ENCODE results near the gene GGT1.
A peak's percentile ranks its signal among the peaks of the same experiment; 100 is the strongest.

GGT1 gene

DNA sequence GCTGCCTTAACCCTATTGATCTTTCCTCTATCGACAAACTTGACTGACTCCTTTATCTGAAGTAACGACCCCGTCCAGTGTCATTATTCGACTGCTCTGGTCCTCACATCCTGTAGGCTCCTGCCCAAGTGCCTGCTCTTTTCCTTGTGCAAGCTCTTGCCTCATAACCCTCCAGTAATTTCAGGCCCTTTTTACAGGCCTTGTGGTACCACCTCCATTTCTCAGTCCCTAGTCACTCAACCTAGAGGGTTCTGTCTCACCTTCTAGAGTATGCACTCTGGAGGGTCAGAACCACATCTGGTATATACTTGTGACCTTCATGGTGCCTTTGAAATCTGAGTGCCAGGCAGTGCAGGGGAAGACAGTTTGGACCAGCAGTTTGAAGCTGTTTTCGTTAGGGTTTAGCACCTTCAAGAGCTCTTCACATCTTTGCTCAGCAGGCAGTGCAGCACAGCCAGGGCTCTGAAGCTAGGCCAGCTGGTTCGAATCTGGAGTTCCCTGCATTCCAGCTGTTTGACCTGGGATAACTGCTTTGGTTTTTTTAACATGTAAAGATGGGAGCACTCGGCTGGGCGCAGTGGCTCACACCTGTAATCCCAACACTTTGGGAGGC lies 36.0 kb upstream of the GGT1 start:
- Histone ChIP-seq H3K9me3 (ENCODE audit: control insufficient read depth in 5 of 5, low read length in 5 of 5) (no peaks in the 10 kb centered on the region), H3K36me3 (ENCODE audit: control insufficient read depth in 5 of 5, insufficient read depth in 5 of 5, low read length in 5 of 5) (peaks cover 9 to 57% (median 37%) of the 10 kb centered on the region in 5 donors), H3K27ac (ENCODE audit: low read depth, low read length) (no peak overlapping the region), H3K4me1 (ENCODE audit: control insufficient read depth in 5 of 5, insufficient read depth in 5 of 5, low read length in 5 of 5) (peaks cover 0 to 20% (median 13%) of the 10 kb centered on the region in 5 donors), H3K27me3 (ENCODE audit: control insufficient read depth in 5 of 5, insufficient read depth in 4 of 5, low read length in 5 of 5) (no peaks in the 10 kb centered on the region), H3K4me3 (ENCODE audit: low read depth in 1 of 5, low read length in 5 of 5) (no peak overlapping the region), H3K9ac (ENCODE audit: low read length in 5 of 5) (peak overlapping the region in 1 of 5 donors; percentile 61)

DNA sequence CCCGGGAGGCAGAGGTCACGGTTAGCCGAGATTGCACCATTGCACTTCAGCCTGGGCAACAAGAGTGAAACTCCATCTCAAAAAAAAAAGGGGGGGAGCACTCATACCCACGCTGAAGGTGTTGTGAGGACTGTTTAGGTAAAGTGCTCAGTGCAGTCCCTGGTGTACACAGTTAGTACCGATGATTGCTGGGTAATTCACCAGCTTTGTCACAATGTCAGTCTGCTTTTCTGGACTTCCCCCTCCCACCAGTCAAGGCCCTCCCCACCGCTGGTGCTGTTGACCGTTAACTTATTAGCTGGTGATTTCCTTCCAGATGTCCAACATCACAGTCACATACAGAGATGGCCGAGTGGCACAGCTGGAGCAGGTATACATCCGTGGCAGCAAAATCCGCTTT lies 35.3 kb upstream of the GGT1 start:
- Histone ChIP-seq H3K9ac (ENCODE audit: low read length in 5 of 5) (no peak overlapping the region), H3K27me3 (ENCODE audit: control insufficient read depth in 5 of 5, insufficient read depth in 4 of 5, low read length in 5 of 5) (no peaks in the 10 kb centered on the region), H3K4me1 (ENCODE audit: control insufficient read depth in 5 of 5, insufficient read depth in 5 of 5, low read length in 5 of 5) (peaks cover 0 to 18% (median 13%) of the 10 kb centered on the region in 5 donors), H3K4me3 (ENCODE audit: low read depth in 1 of 5, low read length in 5 of 5) (no peak overlapping the region), H3K36me3 (ENCODE audit: control insufficient read depth in 5 of 5, insufficient read depth in 5 of 5, low read length in 5 of 5) (peaks cover 11 to 59% (median 42%) of the 10 kb centered on the region in 5 donors), H3K27ac (ENCODE audit: low read depth, low read length) (no peak overlapping the region), H3K9me3 (ENCODE audit: control insufficient read depth in 5 of 5, low read length in 5 of 5) (no peaks in the 10 kb centered on the region)

DNA sequence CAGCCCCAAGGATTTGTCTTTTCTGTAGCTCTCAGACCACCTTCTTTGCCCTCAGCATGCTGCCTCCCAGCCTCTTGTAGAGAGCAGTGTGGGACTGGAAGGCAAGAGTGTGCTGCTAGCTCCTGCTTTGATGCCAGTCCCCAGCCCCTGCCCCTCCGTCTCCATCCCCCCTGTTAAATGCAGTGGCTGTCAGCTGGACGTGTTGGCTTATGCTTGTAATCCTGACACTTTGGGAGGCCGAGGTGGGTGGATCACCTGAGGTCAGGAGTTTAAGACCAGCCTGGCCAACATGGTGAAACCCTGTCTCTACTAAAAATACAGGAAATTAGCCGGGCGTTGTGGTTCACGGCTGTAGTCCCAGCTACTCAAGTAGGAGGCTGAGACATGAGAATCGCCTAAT lies 31.7 kb upstream of the GGT1 start:
- H3K9me3 ChIP-seq (ENCODE audit: control insufficient read depth in 5 of 5, low read length in 5 of 5) = no peaks in the 10 kb centered on the region
- H3K27ac ChIP-seq (ENCODE audit: low read depth, low read length) = no peak overlapping the region
- H3K27me3 ChIP-seq (ENCODE audit: control insufficient read depth in 5 of 5, insufficient read depth in 4 of 5, low read length in 5 of 5) = no peaks in the 10 kb centered on the region
- peak overlapping the region in 1 of 5 donors; percentile 17 for H3K9ac ChIP-seq (ENCODE audit: low read length in 5 of 5)
- peaks cover 0 to 10% (median 5%) of the 10 kb centered on the region in 5 donors for H3K4me1 ChIP-seq (ENCODE audit: control insufficient read depth in 5 of 5, insufficient read depth in 5 of 5, low read length in 5 of 5)
- no peak overlapping the region for H3K4me3 ChIP-seq (ENCODE audit: low read depth in 1 of 5, low read length in 5 of 5)
- H3K36me3 ChIP-seq (ENCODE audit: control insufficient read depth in 5 of 5, insufficient read depth in 5 of 5, low read length in 5 of 5) = peaks cover 13 to 79% (median 59%) of the 10 kb centered on the region in 5 donors

DNA sequence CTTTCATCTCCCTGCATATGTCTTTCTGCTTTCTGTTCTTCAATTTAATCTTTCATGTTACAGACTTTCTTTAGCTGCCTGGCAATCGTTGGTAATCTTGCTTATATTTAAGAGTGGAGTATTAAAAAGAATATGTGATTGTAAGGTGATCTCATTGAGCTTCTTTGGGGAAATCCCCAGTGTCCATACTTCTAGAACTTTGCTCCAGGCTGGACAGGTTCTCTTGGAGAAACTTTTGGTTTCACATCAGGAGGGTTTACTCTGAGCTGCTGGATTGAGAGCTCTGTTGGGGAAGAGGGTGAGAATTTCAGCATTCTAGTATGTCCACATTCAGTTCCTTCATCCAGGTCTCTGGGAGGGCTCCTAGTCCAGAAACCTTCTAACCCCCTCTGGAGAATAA lies 26.2 kb upstream of the GGT1 start:
- H3K36me3 ChIP-seq (ENCODE audit: control insufficient read depth in 5 of 5, insufficient read depth in 5 of 5, low read length in 5 of 5) = peaks cover 9 to 37% (median 30%) of the 10 kb centered on the region in 5 donors
- no peak overlapping the region for H3K4me3 ChIP-seq (ENCODE audit: low read depth in 1 of 5, low read length in 5 of 5)

DNA sequence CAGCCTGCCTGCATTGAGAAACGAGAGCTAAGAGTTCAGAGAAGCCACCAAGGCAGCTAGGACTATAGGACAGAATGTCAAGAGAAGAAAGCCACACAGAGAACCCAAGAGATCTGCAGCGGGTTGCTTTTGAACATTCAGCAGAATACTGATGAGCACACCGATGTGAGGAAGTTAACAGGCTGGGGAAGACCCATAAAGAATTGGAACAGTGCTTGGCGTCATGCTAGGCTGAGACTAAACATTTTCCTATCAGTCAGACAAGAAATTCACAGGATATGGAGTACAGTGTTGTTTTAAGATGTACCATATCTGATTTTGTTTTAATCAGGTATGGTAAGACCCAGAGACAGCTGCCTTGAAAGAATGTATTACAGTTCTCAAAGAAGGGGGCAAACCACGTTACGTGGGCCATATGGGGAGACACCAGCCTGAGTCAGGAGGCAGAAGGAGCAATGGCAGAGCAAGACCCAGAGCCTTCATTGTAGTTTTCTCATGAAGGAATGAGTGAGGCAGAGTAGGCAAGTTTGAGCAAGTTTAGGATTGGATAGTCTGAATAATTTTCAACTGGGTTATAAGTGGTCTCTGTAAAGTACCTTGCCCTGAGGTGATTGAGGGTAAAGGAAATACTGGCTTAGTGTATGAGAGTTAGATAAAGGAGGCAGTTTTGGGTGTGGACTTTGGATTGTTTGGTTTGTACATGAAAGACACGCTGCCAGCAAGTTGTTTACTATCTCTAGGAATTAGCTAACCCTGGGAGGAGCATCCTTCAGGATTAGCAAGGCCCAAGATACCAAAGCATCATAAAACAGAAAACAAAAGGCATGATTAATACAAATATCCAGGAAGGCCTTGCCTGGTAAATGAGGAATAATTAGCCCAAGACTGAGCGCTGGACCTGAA lies 24.4 kb upstream of the GGT1 start:
- Histone ChIP-seq H3K36me3 (ENCODE audit: control insufficient read depth in 5 of 5, insufficient read depth in 5 of 5, low read length in 5 of 5) (peaks cover 0 to 19% (median 12%) of the 10 kb centered on the region in 5 donors), H3K27me3 (ENCODE audit: control insufficient read depth in 5 of 5, insufficient read depth in 4 of 5, low read length in 5 of 5) (no peaks in the 10 kb centered on the region), H3K9me3 (ENCODE audit: control insufficient read depth in 5 of 5, low read length in 5 of 5) (no peaks in the 10 kb centered on the region), H3K27ac (ENCODE audit: low read depth, low read length) (no peak overlapping the region), H3K4me3 (ENCODE audit: low read depth in 1 of 5, low read length in 5 of 5) (no peak overlapping the region), H3K4me1 (ENCODE audit: control insufficient read depth in 5 of 5, insufficient read depth in 5 of 5, low read length in 5 of 5) (peaks cover 0 to 4% (median 3%) of the 10 kb centered on the region in 5 donors), H3K9ac (ENCODE audit: low read length in 5 of 5) (no peak overlapping the region)

More for the DNA sequence above, 26.2 kb upstream of the GGT1 start:
- Histone ChIP-seq H3K27me3 (ENCODE audit: control insufficient read depth in 5 of 5, insufficient read depth in 4 of 5, low read length in 5 of 5) (no peaks in the 10 kb centered on the region), H3K27ac (ENCODE audit: low read depth, low read length) (no peak overlapping the region), H3K9ac (ENCODE audit: low read length in 5 of 5) (no peak overlapping the region), H3K4me1 (ENCODE audit: control insufficient read depth in 5 of 5, insufficient read depth in 5 of 5, low read length in 5 of 5) (no peaks in the 10 kb centered on the region), H3K9me3 (ENCODE audit: control insufficient read depth in 5 of 5, low read length in 5 of 5) (no peaks in the 10 kb centered on the region)

DNA sequence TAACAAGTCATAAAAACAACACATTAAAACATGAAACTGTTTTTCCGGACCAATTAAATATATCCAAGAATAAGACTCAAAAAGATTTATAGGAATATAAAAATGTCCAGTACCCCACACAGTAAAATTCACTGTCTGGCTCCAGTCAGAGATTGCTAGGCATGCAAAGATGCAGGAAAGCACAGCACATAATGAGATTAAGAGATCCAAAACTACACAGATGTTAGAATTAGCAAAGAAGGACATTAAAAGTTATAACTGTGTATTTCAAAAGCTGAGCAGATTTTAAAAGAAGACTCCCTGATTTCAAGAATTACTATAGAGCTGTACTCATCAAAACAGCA lies 23.8 kb upstream of the GGT1 start:
- H3K4me3 ChIP-seq (ENCODE audit: low read depth in 1 of 5, low read length in 5 of 5) = no peak overlapping the region
- H3K27me3 ChIP-seq (ENCODE audit: control insufficient read depth in 5 of 5, insufficient read depth in 4 of 5, low read length in 5 of 5) = no peaks in the 10 kb centered on the region
- no peaks in the 10 kb centered on the region for H3K9me3 ChIP-seq (ENCODE audit: control insufficient read depth in 5 of 5, low read length in 5 of 5)
- peaks cover 0 to 13% (median 6%) of the 10 kb centered on the region in 5 donors for H3K36me3 ChIP-seq (ENCODE audit: control insufficient read depth in 5 of 5, insufficient read depth in 5 of 5, low read length in 5 of 5)
- H3K4me1 ChIP-seq (ENCODE audit: control insufficient read depth in 5 of 5, insufficient read depth in 5 of 5, low read length in 5 of 5) = peaks cover 0 to 9% (median 5%) of the 10 kb centered on the region in 5 donors
- no peak overlapping the region for H3K9ac ChIP-seq (ENCODE audit: low read length in 5 of 5)
- H3K27ac ChIP-seq (ENCODE audit: low read depth, low read length) = no peak overlapping the region

DNA sequence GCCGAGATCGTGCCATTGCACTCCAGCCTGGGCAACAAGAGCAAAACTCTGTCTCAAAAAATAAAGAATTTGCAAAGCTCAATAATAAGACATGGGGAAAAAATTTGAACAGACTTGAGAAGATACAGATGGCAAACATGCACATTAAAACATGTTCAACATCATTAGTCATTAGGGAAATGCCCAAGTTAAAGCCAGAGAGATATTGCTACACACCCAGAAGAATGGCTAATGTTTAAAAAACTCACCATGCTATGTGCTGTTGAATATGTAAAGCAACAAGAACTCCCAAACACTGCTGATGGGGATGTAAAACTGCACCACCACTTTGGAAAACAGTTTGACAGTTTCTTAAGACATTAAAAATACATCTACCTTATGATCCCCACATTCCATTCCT lies 22.7 kb upstream of the GGT1 start:
- Histone ChIP-seq H3K4me1 (ENCODE audit: control insufficient read depth in 5 of 5, insufficient read depth in 5 of 5, low read length in 5 of 5) (peaks cover 0 to 9% (median 5%) of the 10 kb centered on the region in 5 donors), H3K36me3 (ENCODE audit: control insufficient read depth in 5 of 5, insufficient read depth in 5 of 5, low read length in 5 of 5) (peaks cover 0 to 5% (median 0%) of the 10 kb centered on the region in 5 donors), H3K9ac (ENCODE audit: low read length in 5 of 5) (no peak overlapping the region), H3K27me3 (ENCODE audit: control insufficient read depth in 5 of 5, insufficient read depth in 4 of 5, low read length in 5 of 5) (no peaks in the 10 kb centered on the region), H3K9me3 (ENCODE audit: control insufficient read depth in 5 of 5, low read length in 5 of 5) (no peaks in the 10 kb centered on the region), H3K4me3 (ENCODE audit: low read depth in 1 of 5, low read length in 5 of 5) (no peak overlapping the region), H3K27ac (ENCODE audit: low read depth, low read length) (no peak overlapping the region)

DNA sequence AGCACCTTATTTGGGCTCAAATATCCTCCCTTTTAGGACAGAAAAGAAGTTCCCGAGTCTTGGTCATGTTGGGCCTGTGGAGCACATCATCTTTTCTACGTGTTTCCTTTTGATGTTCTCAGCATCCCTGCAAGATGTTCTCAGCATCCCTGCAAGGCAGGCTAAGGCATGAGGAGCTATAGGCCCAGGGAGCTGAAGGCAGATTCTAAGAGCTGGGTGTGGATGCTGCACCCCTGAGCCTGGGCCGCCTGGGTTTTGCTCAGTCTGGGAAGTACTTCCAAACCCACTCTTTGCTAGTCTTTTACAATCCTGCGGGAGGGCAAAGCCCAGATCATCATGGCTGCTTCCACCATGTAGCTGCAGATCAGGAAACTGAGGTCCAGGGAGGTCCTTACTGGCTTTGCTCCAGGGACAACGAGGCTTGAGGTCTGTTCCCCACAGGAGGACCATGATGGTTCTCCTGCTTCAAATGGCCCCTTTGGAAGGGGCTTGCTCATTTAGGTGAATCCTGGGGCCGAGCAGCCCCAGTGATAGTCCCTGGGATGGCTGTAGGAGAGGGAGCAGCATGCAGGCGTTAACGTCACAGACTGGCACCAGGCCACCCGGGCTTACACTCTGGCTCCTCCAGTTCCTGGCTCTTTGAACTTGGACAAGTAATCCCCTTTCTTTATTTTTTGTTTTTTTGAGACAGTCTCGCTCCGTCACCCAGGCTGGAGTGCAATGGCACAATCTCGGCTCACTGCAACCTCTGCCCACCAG lies 20.8 kb upstream of the GGT1 start:
- no peak overlapping the region for H3K4me3 ChIP-seq (ENCODE audit: low read depth in 1 of 5, low read length in 5 of 5)
- no peaks in the 10 kb centered on the region for H3K9me3 ChIP-seq (ENCODE audit: control insufficient read depth in 5 of 5, low read length in 5 of 5)
- no peaks in the 10 kb centered on the region for H3K27me3 ChIP-seq (ENCODE audit: control insufficient read depth in 5 of 5, insufficient read depth in 4 of 5, low read length in 5 of 5)
- H3K36me3 ChIP-seq (ENCODE audit: control insufficient read depth in 5 of 5, insufficient read depth in 5 of 5, low read length in 5 of 5) = peaks cover 0 to 17% (median 13%) of the 10 kb centered on the region in 5 donors
- peaks cover 0 to 9% (median 5%) of the 10 kb centered on the region in 5 donors for H3K4me1 ChIP-seq (ENCODE audit: control insufficient read depth in 5 of 5, insufficient read depth in 5 of 5, low read length in 5 of 5)
- no peak overlapping the region for H3K9ac ChIP-seq (ENCODE audit: low read length in 5 of 5)
- no peak overlapping the region for H3K27ac ChIP-seq (ENCODE audit: low read depth, low read length)

DNA sequence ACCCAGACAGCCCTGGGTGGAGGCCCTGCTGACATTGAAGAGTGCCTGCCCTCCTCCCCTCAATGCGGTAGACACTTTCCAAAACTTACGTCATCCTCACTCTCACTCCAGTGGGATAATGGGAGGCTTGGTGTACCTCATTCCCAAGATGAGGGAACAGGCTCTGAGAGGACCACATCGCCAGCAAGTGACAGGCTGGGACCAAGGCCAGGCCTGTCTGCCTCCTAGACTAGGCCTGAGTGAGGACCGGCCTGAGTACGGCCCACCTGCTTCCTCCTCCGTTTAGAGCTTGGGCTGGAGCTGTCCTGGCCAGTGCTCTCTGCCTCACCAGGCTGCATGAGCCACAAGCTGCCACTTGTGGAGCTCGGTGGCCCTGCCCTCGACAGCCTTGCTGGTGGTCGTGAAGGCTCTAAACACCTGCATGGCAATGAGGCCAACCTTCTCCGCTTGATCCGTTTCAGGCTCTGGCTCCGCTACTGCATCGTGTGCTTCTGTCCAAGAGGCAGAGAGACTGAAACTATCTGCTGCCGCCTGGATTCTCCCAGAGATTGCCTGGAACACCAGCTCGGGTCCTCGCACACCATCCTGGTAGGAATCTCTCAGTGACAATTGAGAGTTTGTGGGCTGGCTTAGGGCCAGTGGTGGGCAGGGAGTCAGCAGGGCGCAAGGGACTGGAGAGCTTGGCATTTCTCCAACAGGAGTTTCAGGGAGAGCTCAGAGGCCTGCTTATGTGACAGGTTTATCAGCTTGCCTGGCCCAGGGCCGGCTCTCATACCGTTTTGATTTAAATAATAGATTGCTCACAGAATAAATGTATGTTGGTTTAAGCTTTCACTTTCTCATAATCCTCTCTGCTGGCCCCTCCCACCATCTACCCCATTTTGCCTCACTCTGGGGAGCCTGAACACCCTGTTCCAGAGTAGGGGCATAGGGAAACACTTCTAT lies 19.5 kb upstream of the GGT1 start:
- Histone ChIP-seq H3K4me1 (ENCODE audit: control insufficient read depth in 5 of 5, insufficient read depth in 5 of 5, low read length in 5 of 5) (peaks cover 0 to 9% (median 5%) of the 10 kb centered on the region in 5 donors), H3K36me3 (ENCODE audit: control insufficient read depth in 5 of 5, insufficient read depth in 5 of 5, low read length in 5 of 5) (peaks cover 0 to 30% (median 25%) of the 10 kb centered on the region in 5 donors), H3K27me3 (ENCODE audit: control insufficient read depth in 5 of 5, insufficient read depth in 4 of 5, low read length in 5 of 5) (no peaks in the 10 kb centered on the region), H3K9ac (ENCODE audit: low read length in 5 of 5) (peak overlapping the region in 2 of 5 donors; percentile 5 to 23), H3K9me3 (ENCODE audit: control insufficient read depth in 5 of 5, low read length in 5 of 5) (no peaks in the 10 kb centered on the region), H3K4me3 (ENCODE audit: low read depth in 1 of 5, low read length in 5 of 5) (peak overlapping the region in 1 of 5 donors; percentile 45), H3K27ac (ENCODE audit: low read depth, low read length) (no peak overlapping the region)

Measured in subcutaneous abdominal adipose tissue (tissue), 5 donors.